ENCODE results near the gene METRN.
A peak's percentile ranks its signal among the peaks of the same experiment; 100 is the strongest.

Gene METRN

GRCh38 chr16:711084-711483 lies 3.8 kb upstream of the METRN start:
- no peak for DNase-seq

- DNase-seq: peak; percentile 27 to 82 (median 68)
Measured at GRCh38 chr16:711548-712320, 3.2 kb upstream of the METRN start.

DNA sequence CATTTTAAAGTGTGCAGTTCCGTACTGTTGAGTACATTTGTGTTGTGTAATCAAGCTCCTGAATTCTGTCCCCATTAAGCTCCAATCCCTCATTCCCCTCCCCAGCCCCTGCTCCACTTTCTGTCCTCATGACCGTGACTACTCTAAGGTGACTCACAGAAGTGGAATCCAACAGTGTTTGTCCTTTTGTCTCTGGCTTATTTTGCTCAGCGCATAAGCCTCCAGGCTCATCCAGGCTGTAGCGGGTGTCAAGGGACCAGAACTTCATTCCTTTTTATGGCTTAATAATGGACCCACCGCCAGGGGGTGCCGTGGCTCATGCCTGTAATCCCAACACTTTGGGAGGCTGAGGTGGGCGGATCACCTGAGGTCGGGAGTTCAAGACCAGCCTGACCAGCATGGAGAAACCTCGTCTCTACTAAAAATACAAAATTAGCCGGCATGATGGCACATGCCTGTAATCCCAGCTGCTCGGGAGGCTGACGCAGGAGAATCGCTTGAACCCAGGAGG lies 2.1 kb upstream of the METRN start:
- DNase-seq: peak in 3 of 6 experiments; percentile 26 to 38 (median 27)

DNA sequence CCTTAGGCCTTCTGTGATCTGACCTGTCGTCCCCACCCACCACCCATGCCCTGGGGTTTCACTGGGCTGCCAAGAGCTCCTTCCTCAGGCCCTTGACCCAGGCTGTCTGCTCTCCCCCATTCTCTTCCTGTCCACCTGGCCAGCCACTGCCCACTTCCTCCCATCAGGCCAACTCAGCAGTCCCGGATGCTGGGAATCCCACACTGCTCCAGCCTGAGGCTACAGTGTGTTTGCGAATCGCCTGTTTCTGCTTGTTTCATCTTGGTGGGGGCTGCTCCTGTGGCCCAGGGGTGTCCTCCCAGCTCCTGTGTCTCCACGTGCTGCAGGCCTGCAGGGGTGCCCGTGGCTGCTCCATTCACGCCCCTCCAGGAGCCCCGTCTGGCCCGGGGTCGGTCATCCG lies 839 bp upstream of the METRN start:
- no peak for DNase-seq

DNA sequence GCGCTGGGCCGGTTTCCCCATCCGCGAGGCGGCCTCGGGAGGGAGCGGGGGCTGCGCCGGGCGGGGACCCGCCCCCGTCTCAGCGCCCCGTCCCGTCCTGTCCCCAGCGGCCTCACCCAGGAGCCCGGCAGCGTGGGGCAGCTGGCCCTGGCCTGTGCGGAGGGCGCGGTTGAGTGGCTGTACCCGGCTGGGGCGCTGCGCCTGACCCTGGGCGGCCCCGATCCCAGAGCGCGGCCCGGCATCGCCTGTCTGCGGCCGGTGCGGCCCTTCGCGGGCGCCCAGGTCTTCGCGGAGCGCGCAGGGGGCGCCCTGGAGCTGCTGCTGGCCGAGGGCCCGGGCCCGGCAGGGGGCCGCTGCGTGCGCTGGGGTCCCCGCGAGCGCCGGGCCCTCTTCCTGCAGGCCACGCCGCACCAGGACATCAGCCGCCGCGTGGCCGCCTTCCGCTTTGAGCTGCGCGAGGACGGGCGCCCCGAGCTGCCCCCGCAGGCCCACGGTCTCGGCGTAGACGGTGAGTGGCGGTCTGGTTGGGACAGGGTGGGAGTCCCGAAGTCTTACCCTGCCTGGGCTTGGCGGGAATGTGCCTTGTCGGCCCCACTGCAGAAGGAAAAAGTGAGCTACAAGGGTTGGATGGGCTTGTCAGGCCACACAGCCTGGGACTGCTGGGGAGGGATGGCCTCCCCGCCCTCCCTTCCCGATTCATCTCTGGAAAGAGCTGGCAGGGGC lies 720 bp downstream of the METRN start:
- DNase-seq: peak in 1 of 6 experiments; percentile 24

- no peak for DNase-seq
Measured at GRCh38 chr16:716200-716568, 1.3 kb downstream of the METRN start.

GRCh38 chr16:716768-717325 lies 1.9 kb downstream of the METRN start:
- no peak for DNase-seq

DNA sequence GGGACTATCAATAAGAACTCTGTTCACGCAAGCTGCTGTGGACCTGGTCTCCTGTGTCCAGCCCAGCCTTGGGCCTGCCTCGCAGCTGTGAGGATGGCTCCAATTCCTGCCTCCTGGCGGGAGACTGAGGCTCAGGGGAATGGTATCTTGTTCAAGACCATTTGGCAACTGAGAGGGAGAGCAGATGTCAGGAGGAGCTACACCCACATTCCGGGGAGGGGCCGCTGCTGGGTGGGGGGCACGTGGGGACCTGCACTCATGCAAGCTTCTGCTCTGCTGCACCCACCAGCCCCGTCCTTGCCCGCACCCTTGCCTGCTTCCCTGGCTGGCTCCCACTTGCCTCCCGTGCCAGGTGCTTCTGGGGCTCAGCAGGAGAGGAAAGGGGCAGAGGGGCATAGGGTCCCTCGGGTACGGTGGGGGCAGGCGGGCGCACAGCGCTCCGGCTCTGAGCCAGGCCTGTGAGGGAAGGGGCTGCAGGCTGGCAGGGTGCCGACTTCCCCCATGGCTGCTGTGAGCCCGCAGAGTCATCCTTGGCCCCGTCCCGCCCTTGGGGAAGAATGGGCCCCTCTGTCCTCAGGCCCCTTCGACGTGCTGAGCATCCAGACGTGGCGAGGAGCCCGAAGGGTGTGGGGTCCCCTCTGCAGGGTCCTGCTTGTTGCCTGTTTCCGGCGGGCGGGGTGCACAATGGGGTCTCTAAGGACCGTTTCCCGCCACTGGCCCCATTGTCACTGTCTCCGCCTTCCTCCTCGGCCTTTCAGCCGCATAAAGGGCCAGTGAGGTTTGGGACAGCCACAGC lies 2.7 kb downstream of the METRN start:
- DNase-seq: no peak

GRCh38 chr16:718389-718788 lies 3.5 kb downstream of the METRN start:
- DNase-seq: no peak

DNA sequence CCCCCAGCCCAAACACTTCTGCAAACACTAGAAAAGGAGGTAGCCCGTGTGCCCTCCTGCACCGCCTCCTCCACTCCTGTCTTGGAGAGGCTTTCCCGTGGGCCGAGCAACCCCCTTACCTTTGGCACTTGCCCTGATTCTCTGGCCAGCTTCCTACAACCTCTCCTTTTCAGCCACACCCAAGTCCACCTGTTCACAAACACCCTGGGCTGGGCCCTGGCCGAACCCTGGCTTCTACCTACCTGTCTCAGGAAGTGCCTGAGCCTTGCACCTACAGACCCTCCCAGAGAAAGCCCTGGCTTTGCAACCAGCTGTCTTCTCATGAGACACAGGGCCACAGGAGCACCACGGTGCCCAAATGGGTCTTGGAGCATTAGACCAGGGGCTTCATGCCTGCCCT lies 4.0 kb downstream of the METRN start:
- DNase-seq: no peak

DNA sequence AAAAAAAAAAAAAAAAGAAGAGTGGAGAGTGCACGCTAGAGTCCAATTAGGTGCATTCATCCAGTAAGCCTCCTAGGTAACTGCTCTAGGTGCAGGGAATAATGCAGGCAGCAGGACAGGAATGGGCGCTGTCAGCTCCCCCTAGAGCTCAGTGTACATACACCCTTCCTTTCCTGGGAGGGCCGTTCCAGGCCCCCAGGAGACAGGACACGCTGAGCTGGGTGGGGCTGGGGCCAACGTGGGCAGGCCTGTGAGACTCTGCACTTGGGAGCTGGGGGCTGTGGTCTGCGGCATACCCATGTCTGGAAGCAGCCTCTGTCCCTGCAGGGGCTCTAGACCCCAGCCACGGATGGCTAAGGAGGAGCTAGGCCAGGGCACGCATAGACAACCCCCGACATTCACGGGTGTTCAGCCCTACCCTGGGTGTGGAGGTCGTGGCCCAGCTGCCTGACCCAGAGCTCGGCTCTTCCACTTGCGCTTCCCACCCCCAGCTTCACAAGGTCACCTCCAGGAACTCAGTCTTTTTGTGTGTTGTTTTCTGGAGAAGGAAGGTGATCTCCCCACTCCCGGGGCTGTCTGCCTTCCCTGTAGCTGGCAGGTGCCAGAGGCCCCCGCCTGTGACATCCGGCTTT lies 5.0 kb downstream of the METRN start:
- peak in 1 of 6 experiments; percentile 26 for DNase-seq

DNA sequence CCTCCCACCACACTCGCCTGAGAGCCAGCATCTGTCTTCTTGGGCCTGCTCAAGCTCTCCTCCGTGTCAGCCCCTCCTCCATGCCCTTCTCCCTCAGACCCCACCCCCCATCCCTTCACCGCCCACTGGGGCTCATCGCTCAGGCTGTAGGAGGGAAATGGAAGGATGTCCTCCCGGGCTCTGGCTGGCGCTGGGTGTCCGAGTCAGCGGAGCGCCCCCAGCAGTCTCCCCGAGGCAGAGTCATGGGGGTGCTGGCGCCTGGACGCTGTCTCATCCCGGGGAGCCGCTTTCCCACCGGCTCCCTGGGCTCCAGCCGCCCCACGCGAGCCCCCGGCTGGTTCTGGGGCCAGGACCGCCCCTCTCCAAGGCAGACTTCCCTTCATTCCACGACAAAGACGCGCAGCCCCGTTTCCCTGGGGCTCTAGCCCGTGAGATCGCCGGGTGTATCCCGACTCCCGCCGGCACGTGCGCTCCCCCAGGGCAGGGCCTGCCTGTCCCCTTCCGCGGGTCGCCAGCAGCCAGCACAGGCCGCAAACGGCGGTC lies 5.6 kb downstream of the METRN start:
- peak in 3 of 6 experiments; percentile 11 to 42 (median 33) for DNase-seq

- DNase-seq: peak; percentile 32 to 62 (median 56)
Measured at GRCh38 chr16:720990-721764, 6.3 kb downstream of the METRN start, which contains the start of gene ANTKMT. TSS of gene ANTKMT (plus strand) at chr16:721146. CDS start at chr16:721275, 129 bp downstream.

- DNase-seq: peak in 1 of 6 experiments; percentile 44
Measured at GRCh38 chr16:721765-722540, 7.0 kb downstream of the METRN start.

- no peak for DNase-seq
Measured at GRCh38 chr16:722835-723633, 8.1 kb downstream of the METRN start.

DNA sequence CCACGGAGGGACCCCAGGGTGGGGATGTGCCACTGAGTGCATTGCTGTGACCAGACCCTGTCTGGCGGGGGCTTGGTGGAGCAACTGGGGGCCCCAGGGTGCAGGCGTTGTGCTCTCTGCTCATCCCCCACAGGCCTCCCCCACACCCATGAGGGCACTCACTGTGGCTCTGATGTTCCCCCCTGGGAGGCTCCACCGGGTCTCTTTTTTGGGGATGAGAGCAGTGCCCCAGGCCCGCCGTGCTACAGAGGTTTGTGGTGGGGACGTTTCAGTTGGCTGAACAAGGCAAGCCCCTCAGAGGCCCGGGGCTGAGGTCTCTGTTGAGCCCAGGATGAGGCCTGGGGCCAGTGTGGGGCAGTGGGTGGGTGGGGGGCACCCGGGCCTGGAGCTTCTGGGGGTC lies 8.8 kb downstream of the METRN start:
- no peak for DNase-seq

DNA sequence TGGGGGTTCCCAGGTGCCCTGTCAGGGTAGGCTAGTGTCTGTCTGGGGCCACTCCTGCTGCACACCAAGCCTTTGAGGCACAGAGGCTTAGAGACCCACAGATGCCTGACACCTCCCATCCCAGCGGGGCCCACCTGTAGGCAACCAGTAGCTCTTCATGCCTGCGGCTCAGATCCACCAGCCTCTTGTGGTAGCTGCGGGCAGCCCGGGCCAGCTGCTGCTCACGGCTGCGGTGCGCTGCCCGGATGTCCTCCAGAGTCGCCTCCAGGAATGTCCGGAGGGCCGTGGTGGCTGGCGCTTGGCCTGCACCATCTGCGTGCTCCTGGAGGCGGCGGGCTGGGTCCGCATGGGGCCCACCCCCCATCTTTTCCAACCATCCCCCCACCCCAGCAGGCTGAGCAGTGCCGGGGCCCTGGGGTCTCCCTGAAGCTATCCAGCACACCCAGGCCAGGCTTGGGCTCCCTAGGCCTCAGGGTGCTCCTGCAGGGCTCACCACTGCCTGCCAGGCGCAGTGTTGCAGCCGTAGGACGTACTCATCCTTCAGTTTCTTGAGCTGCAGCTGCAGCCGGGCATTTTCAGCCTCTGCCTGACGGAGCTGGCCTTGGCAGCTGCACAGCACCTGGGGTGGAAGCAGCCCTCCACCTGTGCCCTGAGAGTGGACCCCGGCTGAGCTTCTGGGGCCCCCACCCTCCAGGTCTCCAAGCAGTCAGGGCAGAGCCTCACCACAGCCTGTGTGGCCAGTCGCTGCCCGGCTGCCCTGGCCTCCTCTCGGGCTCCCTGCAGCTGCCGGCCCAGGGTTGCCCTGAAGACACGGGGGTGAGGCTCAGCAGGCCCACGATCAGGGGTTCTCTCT lies 9.5 kb downstream of the METRN start:
- DNase-seq: no peak

GRCh38 chr16:725041-725376 lies 10.1 kb downstream of the METRN start:
- DNase-seq: no peak

All from stimulated activated naive CD4-positive, alpha-beta T cell (primary cell).